GM12878 (cell line): ENCODE data around the gene ARL2. TPM values are rescaled to one million over a fixed set of nuclear protein-coding genes. Genes with fewer than 3 reads are reported as not detected.

Experiments
- ATAC-seq: fragments of 200-7000 bp; cut with Tn5 transposase; 3 replicates; pipeline ENCODE4 v1.9.1; 2020; ENCODE audit warnings: mild to moderate bottlenecking, moderate library complexity
- BruUV-seq: library from RNA; stranded (reverse); fragments of 400-500 nt; replicated peaks from 2 replicates; lab custom pipeline; 2021; lab: Mats Ljungman, UMichigan
- CTCF ChIA-PET: fragments of 300-600 bp; sonication (Branson Sonifier 250); formaldehyde crosslinking; extraction: SDS; loops from one replicate; lab custom pipeline; 2021; ENCODE audit warnings: inconsistent platforms; lab: Yijun Ruan, JAX
- POLR2A ChIA-PET: fragments of 350-600 bp; formaldehyde crosslinking; extraction: SDS; loops from one replicate; lab custom pipeline; 2021; ENCODE audit warnings: inconsistent platforms; lab: Charles Lee
- RAD21 ChIA-PET: fragments of 300-600 bp; sonication (Branson Sonifier 250); formaldehyde crosslinking; loops from one replicate; lab custom pipeline; 2023; ENCODE audit warnings: antibody characterized with exemption; ENCODE audit not compliant: unreplicated experiment; lab: Charles Lee
- SMC1A ChIA-PET: fragments of 300-600 bp; sonication (Branson Sonifier 250); formaldehyde crosslinking; loops from one replicate; lab custom pipeline; 2023; ENCODE audit not compliant: unreplicated experiment, uncharacterized antibody; lab: Charles Lee
- DNase-seq: peaks from one replicate; pipeline ENCODE4 v3.0.0-alpha.2; 2011; ENCODE audit warnings: low read depth, low spot score
- FAIRE-seq: peaks from 3 replicates; lab custom pipeline; 2011; peaks lifted over from hg19 to GRCh38; lab: Jason Lieb, UNC
- H2AFZ ChIP-seq: 2 replicates; pipeline ENCODE4 v1.6.0; 2011; ENCODE audit warnings: low read depth, low read length, control low read depth; ENCODE audit not compliant: control insufficient read depth
- H3K27ac ChIP-seq: 2 replicates; pipeline ENCODE4 v1.5.1; 2011; ENCODE audit warnings: control low read depth; ENCODE audit not compliant: control insufficient read depth, insufficient read depth
- H3K27me3 ChIP-seq, 2 experiments: replicated peaks in 1 of 2; 2 replicates each; pipeline versions ENCODE4 v1.6.0 to v1.6.1; 2011; ENCODE audit warnings: low read length in 1 of 2; ENCODE audit not compliant: control insufficient read depth in 2 of 2, insufficient read depth in 2 of 2
- H3K36me3 ChIP-seq, 2 experiments: 2 replicates each; pipeline ENCODE4 v1.5.1; 2011; ENCODE audit warnings: low read length in 1 of 2; ENCODE audit not compliant: control insufficient read depth in 2 of 2, insufficient read depth in 2 of 2
- H3K4me1 ChIP-seq: 2 replicates; pipeline ENCODE4 v1.6.1; 2011; ENCODE audit warnings: mild to moderate bottlenecking, low read length, moderate library complexity, mixed read lengths; ENCODE audit not compliant: control insufficient read depth, insufficient read depth
- H3K4me2 ChIP-seq: 2 replicates; pipeline ENCODE4 v1.6.0; 2011; ENCODE audit warnings: control low read depth; ENCODE audit not compliant: control insufficient read depth, insufficient read depth
- H3K4me3 ChIP-seq: fragments of 200-600 bp; sonication (generic); 2 replicates; pipeline ENCODE4 v1.5.1; 2016
- H3K79me2 ChIP-seq: 2 replicates; pipeline ENCODE4 v1.6.0; 2011; ENCODE audit warnings: low read length; ENCODE audit not compliant: control insufficient read depth, insufficient read depth
- H3K9ac ChIP-seq: 2 replicates; pipeline ENCODE4 v1.8.0; 2011; ENCODE audit warnings: low read length, control low read depth, mixed read lengths; ENCODE audit not compliant: control insufficient read depth, insufficient read depth
- H3K9me3 ChIP-seq: replicated peaks from 3 replicates; pipeline ENCODE4 v1.5.1; 2011; ENCODE audit warnings: mild to moderate bottlenecking, low read length; ENCODE audit not compliant: control insufficient read depth, insufficient read depth
- H4K20me1 ChIP-seq: 2 replicates; pipeline ENCODE4 v1.6.0; 2011; ENCODE audit not compliant: control insufficient read depth, insufficient read depth
- BRCA1 ChIP-seq: IDR thresholded peaks from 2 replicates; pipeline ENCODE4 v1.6.1; 2011; ENCODE audit warnings: low read depth, low read length, improper control_type of control experiment
- FOXK2 ChIP-seq: fragments of 450-650 bp; IDR thresholded peaks from 2 replicates; pipeline ENCODE4 v1.6.1; 2017; ENCODE audit warnings: mild to moderate bottlenecking, moderate library complexity
- FOXM1 ChIP-seq: IDR thresholded peaks from 2 replicates; pipeline ENCODE4 v1.6.1; 2012; ENCODE audit warnings: low read depth, mild to moderate bottlenecking, inconsistent platforms, low read length, moderate library complexity
- HDGF ChIP-seq: fragments of 450-650 bp; IDR thresholded peaks from 2 replicates; pipeline ENCODE4 v1.6.1; 2016; ENCODE audit warnings: antibody characterized with exemption
- NKRF ChIP-seq: fragments of 450-650 bp; conservative IDR thresholded peaks from 2 replicates; pipeline ENCODE4 v1.6.1; 2017; ENCODE audit warnings: mild to moderate bottlenecking, moderate library complexity
- RBBP5 ChIP-seq: fragments of 200-600 bp; sonication (generic); conservative IDR thresholded peaks from 2 replicates; pipeline ENCODE4 v1.6.1; 2016
- SIN3A ChIP-seq: IDR thresholded peaks from 2 replicates; pipeline ENCODE4 v1.6.1; 2012; ENCODE audit warnings: low read depth, low read length, improper control_type of control experiment
- SREBF2 ChIP-seq: IDR thresholded peaks from 2 replicates; pipeline ENCODE4 v1.6.1; 2012; ENCODE audit warnings: mild to moderate bottlenecking, low read length
- STAT1 ChIP-seq: fragments of 450-650 bp; conservative IDR thresholded peaks from 2 replicates; pipeline ENCODE4 v1.6.1; 2014; ENCODE audit warnings: antibody characterized with exemption, mild to moderate bottlenecking
- TCF7 ChIP-seq: IDR thresholded peaks from 2 replicates; pipeline ENCODE4 v1.6.1; 2014; ENCODE audit warnings: antibody characterized with exemption, borderline replicate concordance
- ZNF207 ChIP-seq: fragments of 450-650 bp; IDR thresholded peaks from 2 replicates; pipeline ENCODE4 v1.6.1; 2014; ENCODE audit warnings: antibody characterized with exemption, mild to moderate bottlenecking, borderline replicate concordance
- WGBS: methylation state at CpG from one replicate; pipeline ENCODE4 v1.1.6; 2016; ENCODE audit warnings: low lambda C conversion rate; ENCODE audit not compliant: insufficient replicate concordance, insufficient coverage; ENCODE audit errors: missing lambda C conversion rate; 5-methylcytosine and 5-hydroxymethylcytosine counted together
- in situ Hi-C: fragments of 300-500 bp; cut with MboI; formaldehyde crosslinking; loops from 9 replicates; pipeline ENCODE4 v1.14.3; 2018; ENCODE audit warnings: mixed read lengths
- intact Hi-C: fragments of 100-400 bp; cut with micrococcal nuclease; formaldehyde crosslinking; loops from one replicate; pipeline ENCODE4 v1.14.2; 2022; ENCODE audit not compliant: unreplicated experiment
- polyA plus RNA-seq, 11 experiments: library from polyadenylated mRNA; depleted of rRNA in 4 of 11; unstranded in 6 of 11; stranded (reverse) in 5 of 11; fragments of >200 nt; fragmentation: Nextera tagmentation in 4 of 11; fragmentation: Illumina TruSeq in 1 of 11; extraction: Ambion mirVana in 4 of 11; extraction: Trizol in 1 of 11; gene quantifications; 1 replicate in 1 of 11; 2 replicates in 10 of 11; pipeline versions ENCODE4 v1.2.1 to v1.2.3, GENCODE V29; 2011 to 2016; ENCODE audit warnings: inconsistent platforms in 2 of 11, missing spikeins in 2 of 11, low read depth in 1 of 11
- total RNA-seq, 4 experiments: library from RNA; depleted of rRNA in 3 of 4; stranded (reverse); fragments of >200 nt in 3 of 4; fragmentation: Illumina TruSeq in 1 of 4; extraction: Trizol in 1 of 4; gene quantifications; 2 replicates each; pipeline versions ENCODE4 v1.2.1 to v1.2.3, GENCODE V29; 2013 to 2021
- TF ChIP-seq, protein P1 (sequence below): fragments of 450-650 bp; IDR thresholded peaks from 2 replicates; pipeline ENCODE4 v1.6.1; 2017; ENCODE audit warnings: borderline replicate concordance
- TF ChIP-seq, protein P2 (sequence below): IDR thresholded peaks from 2 replicates; pipeline ENCODE4 v1.6.1; 2011; ENCODE audit warnings: low read depth, mild to moderate bottlenecking, low read length, moderate library complexity, borderline replicate concordance; ENCODE audit errors: extremely low read depth
- TF ChIP-seq, protein P3 (sequence below): fragments of 450-650 bp; IDR thresholded peaks from 2 replicates; pipeline ENCODE4 v1.6.1; 2016; ENCODE audit warnings: mild to moderate bottlenecking
- TF ChIP-seq, protein P4 (sequence below): fragments of 450-650 bp; formaldehyde crosslinking; IDR thresholded peaks from 2 replicates; pipeline ENCODE4 v1.5.0; 2022; ENCODE audit warnings: mild to moderate bottlenecking, missing genetic modification characterization

Gene ARL2
- total and polyA plus RNA-seq, 10 of the 15 experiments (the other 5 are each of a cell fraction or from before 2014, with no cell fraction given): 4.1 to 138 (median 73.4) TPM

- CTCF ChIA-PET: no interaction called here
These were observed 30.0 kb downstream of the ARL2 start for GRCh38 chr11:65043881-65044501.

More at GRCh38 chr11:65043881-65044501, 30.0 kb downstream of the ARL2 start:
- Histone ChIP-seq H3K27me3 (no peaks in the 10 kb centered on the region), H3K27ac (no peak overlapping the region), H3K4me2 (no peak overlapping the region), H3K4me1 (peaks cover 14% of the 10 kb centered on the region), H3K9me3 (no peaks in the 10 kb centered on the region), H3K79me2 (peaks cover 5% of the 10 kb centered on the region), H2AFZ (no peak overlapping the region), H3K36me3 (peaks cover 0 to 5% of the 10 kb centered on the region in 2 experiments; a peak in 3 of 4 replicates), H3K4me3 (no peak overlapping the region), H4K20me1 (no peaks in the 10 kb centered on the region), H3K9ac (no peak overlapping the region)
- intact Hi-C loops (loop anchor here (5.0 kb wide), 1 partner anchor 33 kb away; no protein-coding TSS in a partner anchor), in situ Hi-C loops (no loop called here)
- ATAC-seq (no peak), FAIRE-seq (no peak), DNase-seq (no peak)
- POLR2A ChIA-PET: interaction anchor here (0.6 kb wide), 2 partner anchors 76 to 518 kb away, joined by 6 to 9 read pairs; no protein-coding TSS in a partner anchor
- SMC1A ChIA-PET: no interaction called here
- RAD21 ChIA-PET: no interaction called here
- no peak for TF ChIP-seq HDGF
- no peak for TF ChIP-seq ZNF207
- TF ChIP-seq, protein P1, sequence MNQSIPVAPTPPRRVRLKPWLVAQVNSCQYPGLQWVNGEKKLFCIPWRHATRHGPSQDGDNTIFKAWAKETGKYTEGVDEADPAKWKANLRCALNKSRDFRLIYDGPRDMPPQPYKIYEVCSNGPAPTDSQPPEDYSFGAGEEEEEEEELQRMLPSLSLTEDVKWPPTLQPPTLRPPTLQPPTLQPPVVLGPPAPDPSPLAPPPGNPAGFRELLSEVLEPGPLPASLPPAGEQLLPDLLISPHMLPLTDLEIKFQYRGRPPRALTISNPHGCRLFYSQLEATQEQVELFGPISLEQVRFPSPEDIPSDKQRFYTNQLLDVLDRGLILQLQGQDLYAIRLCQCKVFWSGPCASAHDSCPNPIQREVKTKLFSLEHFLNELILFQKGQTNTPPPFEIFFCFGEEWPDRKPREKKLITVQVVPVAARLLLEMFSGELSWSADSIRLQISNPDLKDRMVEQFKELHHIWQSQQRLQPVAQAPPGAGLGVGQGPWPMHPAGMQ: no peak
- TF ChIP-seq, protein P2, sequence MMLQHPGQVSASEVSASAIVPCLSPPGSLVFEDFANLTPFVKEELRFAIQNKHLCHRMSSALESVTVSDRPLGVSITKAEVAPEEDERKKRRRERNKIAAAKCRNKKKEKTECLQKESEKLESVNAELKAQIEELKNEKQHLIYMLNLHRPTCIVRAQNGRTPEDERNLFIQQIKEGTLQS: no peak
- TF ChIP-seq BRCA1: no peak
- TF ChIP-seq, protein P3, sequence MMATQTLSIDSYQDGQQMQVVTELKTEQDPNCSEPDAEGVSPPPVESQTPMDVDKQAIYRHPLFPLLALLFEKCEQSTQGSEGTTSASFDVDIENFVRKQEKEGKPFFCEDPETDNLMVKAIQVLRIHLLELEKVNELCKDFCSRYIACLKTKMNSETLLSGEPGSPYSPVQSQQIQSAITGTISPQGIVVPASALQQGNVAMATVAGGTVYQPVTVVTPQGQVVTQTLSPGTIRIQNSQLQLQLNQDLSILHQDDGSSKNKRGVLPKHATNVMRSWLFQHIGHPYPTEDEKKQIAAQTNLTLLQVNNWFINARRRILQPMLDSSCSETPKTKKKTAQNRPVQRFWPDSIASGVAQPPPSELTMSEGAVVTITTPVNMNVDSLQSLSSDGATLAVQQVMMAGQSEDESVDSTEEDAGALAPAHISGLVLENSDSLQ: no peak
- TF ChIP-seq TCF7: no peak
- TF ChIP-seq FOXK2: no peak
- no peak for TF ChIP-seq RBBP5
- no peak for TF ChIP-seq SIN3A
- TF ChIP-seq STAT1: no peak
- TF ChIP-seq SREBF2: no peak
- TF ChIP-seq NKRF: no peak
- TF ChIP-seq, protein P4, sequence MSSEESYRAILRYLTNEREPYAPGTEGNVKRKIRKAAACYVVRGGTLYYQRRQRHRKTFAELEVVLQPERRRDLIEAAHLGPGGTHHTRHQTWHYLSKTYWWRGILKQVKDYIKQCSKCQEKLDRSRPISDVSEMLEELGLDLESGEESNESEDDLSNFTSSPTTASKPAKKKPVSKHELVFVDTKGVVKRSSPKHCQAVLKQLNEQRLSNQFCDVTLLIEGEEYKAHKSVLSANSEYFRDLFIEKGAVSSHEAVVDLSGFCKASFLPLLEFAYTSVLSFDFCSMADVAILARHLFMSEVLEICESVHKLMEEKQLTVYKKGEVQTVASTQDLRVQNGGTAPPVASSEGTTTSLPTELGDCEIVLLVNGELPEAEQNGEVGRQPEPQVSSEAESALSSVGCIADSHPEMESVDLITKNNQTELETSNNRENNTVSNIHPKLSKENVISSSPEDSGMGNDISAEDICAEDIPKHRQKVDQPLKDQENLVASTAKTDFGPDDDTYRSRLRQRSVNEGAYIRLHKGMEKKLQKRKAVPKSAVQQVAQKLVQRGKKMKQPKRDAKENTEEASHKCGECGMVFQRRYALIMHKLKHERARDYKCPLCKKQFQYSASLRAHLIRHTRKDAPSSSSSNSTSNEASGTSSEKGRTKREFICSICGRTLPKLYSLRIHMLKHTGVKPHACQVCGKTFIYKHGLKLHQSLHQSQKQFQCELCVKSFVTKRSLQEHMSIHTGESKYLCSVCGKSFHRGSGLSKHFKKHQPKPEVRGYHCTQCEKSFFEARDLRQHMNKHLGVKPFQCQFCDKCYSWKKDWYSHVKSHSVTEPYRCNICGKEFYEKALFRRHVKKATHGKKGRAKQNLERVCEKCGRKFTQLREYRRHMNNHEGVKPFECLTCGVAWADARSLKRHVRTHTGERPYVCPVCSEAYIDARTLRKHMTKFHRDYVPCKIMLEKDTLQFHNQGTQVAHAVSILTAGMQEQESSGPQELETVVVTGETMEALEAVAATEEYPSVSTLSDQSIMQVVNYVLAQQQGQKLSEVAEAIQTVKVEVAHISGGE (CRISPR knock-in tag): no peak
- TF ChIP-seq FOXM1: no peak
- no TSS peak for BruUV-seq
- 92% methylated on average over 23 of the region's 23 CpGs for WGBS
